Mesenchymal stem cell (in vitro differentiated cells and primary cell): ENCODE results near the gene PLVAP.
A peak's percentile ranks its signal among the peaks of the same experiment; 100 is the strongest.

Experiments used
- DNase-seq: peaks from one replicate; pipeline ENCODE4 v3.0.0-alpha.2; 2013
- H2AFZ ChIP-seq: one replicate; pipeline ENCODE4 v1.6.1; 2013; ENCODE audit warnings: low read depth, mild to moderate bottlenecking, control low read depth, inconsistent platforms, low read length, moderate library complexity
- H2AK5ac ChIP-seq: 2 replicates; pipeline ENCODE4 v1.6.1; 2013; ENCODE audit warnings: low read length, moderate library complexity, mild to moderate bottlenecking, inconsistent platforms; ENCODE audit not compliant: severe bottlenecking
- H2BK120ac ChIP-seq: one replicate; pipeline ENCODE4 v1.6.1; 2013; ENCODE audit warnings: low read depth, mild to moderate bottlenecking, inconsistent platforms, low read length, moderate library complexity
- H2BK12ac ChIP-seq, 2 experiments: one replicate each; pipeline ENCODE4 v1.6.1; 2013; ENCODE audit warnings: inconsistent platforms in 2 of 2, low read length in 2 of 2, mild to moderate bottlenecking in 2 of 2, moderate library complexity in 2 of 2, control low read depth in 1 of 2
- H2BK15ac ChIP-seq: one replicate; pipeline ENCODE4 v1.6.1; 2013; ENCODE audit warnings: mild to moderate bottlenecking, low read depth, inconsistent platforms; ENCODE audit not compliant: poor library complexity, severe bottlenecking
- H2BK5ac ChIP-seq: 2 replicates; pipeline ENCODE4 v1.6.1; 2013; ENCODE audit warnings: low read depth, mild to moderate bottlenecking, low read length, control low read depth, inconsistent platforms; ENCODE audit not compliant: poor library complexity, severe bottlenecking
- H3K14ac ChIP-seq, 2 experiments: one replicate each; pipeline ENCODE4 v1.6.1; 2013; ENCODE audit warnings: inconsistent platforms in 2 of 2, low read length in 2 of 2, control low read depth in 1 of 2, mild to moderate bottlenecking in 1 of 2, moderate library complexity in 1 of 2
- H3K18ac ChIP-seq, 2 experiments: one replicate each; pipeline ENCODE4 v1.6.1; 2013; ENCODE audit warnings: inconsistent platforms in 2 of 2, low read length in 2 of 2, control low read depth in 1 of 2, low read depth in 1 of 2, mild to moderate bottlenecking in 1 of 2
- H3K23ac ChIP-seq, 2 experiments: one replicate each; pipeline ENCODE4 v1.6.1; 2013; ENCODE audit warnings: inconsistent platforms in 2 of 2, low read length in 2 of 2, mild to moderate bottlenecking in 2 of 2, moderate library complexity in 2 of 2, control low read depth in 1 of 2
- H3K27ac ChIP-seq: 2 replicates; pipeline ENCODE4 v1.5.1; 2013; ENCODE audit warnings: mild to moderate bottlenecking, moderate library complexity, low read length, control low read depth, inconsistent platforms; ENCODE audit not compliant: poor library complexity, severe bottlenecking
- H3K27me3 ChIP-seq, 2 experiments: 2 replicates each; pipeline versions ENCODE4 v1.6.1 to v1.7.0; 2013; ENCODE audit warnings: low read length in 2 of 2, mild to moderate bottlenecking in 2 of 2, moderate library complexity in 2 of 2, control low read depth in 1 of 2, inconsistent platforms in 1 of 2; ENCODE audit not compliant: control insufficient read depth in 1 of 2, insufficient read depth in 1 of 2
- H3K36me3 ChIP-seq, 2 experiments: 2 replicates each; pipeline versions ENCODE4 v1.6.1 to v1.7.0; 2013; ENCODE audit warnings: low read length in 2 of 2, control low read depth in 1 of 2, inconsistent platforms in 1 of 2, low read depth in 1 of 2, mild to moderate bottlenecking in 1 of 2; ENCODE audit not compliant: insufficient read depth in 2 of 2, control insufficient read depth in 1 of 2
- H3K4ac ChIP-seq, 2 experiments: one replicate each; pipeline ENCODE4 v1.6.1; 2013; ENCODE audit warnings: inconsistent platforms in 2 of 2, low read length in 2 of 2, mild to moderate bottlenecking in 2 of 2, moderate library complexity in 2 of 2, control low read depth in 1 of 2, low read depth in 1 of 2
- H3K4me1 ChIP-seq: 2 replicates; pipeline ENCODE4 v1.6.1; 2013; ENCODE audit warnings: low read depth, low read length, control low read depth; ENCODE audit not compliant: control insufficient read depth, insufficient read depth
- H3K4me2 ChIP-seq: 2 replicates; pipeline ENCODE4 v1.6.1; 2013; ENCODE audit warnings: low read length, mild to moderate bottlenecking, inconsistent platforms; ENCODE audit not compliant: poor library complexity, severe bottlenecking
- H3K4me3 ChIP-seq, 2 experiments: 2 replicates each; pipeline versions ENCODE4 v1.5.1 to v1.7.0; 2013; ENCODE audit warnings: low read length in 2 of 2, mild to moderate bottlenecking in 2 of 2, control low read depth in 1 of 2, low read depth in 1 of 2; ENCODE audit not compliant: insufficient read depth in 1 of 2
- H3K79me1 ChIP-seq: replicated peaks from 2 replicates; pipeline ENCODE4 v1.6.1; 2013; ENCODE audit warnings: mild to moderate bottlenecking, control low read depth, low read length, inconsistent platforms; ENCODE audit not compliant: poor library complexity, severe bottlenecking
- H3K9ac ChIP-seq: 2 replicates; pipeline ENCODE4 v1.7.0; 2013; ENCODE audit warnings: mild to moderate bottlenecking, low read length, moderate library complexity
- H3K9me3 ChIP-seq: 2 replicates; pipeline ENCODE4 v1.7.0; 2013; ENCODE audit warnings: mild to moderate bottlenecking, low read length; ENCODE audit not compliant: control insufficient read depth
- H4K8ac ChIP-seq: one replicate; pipeline ENCODE4 v1.6.1; 2013; ENCODE audit warnings: inconsistent platforms, mild to moderate bottlenecking, low read length, moderate library complexity
- H4K91ac ChIP-seq: one replicate; pipeline ENCODE4 v1.6.1; 2013; ENCODE audit warnings: mild to moderate bottlenecking, low read length, inconsistent platforms
- WGBS: methylation state at CpG from one replicate; pipeline ENCODE4 v1.1.7; 2013; ENCODE audit warnings: mixed read lengths; 5-methylcytosine and 5-hydroxymethylcytosine counted together

The PLVAP gene

DNA sequence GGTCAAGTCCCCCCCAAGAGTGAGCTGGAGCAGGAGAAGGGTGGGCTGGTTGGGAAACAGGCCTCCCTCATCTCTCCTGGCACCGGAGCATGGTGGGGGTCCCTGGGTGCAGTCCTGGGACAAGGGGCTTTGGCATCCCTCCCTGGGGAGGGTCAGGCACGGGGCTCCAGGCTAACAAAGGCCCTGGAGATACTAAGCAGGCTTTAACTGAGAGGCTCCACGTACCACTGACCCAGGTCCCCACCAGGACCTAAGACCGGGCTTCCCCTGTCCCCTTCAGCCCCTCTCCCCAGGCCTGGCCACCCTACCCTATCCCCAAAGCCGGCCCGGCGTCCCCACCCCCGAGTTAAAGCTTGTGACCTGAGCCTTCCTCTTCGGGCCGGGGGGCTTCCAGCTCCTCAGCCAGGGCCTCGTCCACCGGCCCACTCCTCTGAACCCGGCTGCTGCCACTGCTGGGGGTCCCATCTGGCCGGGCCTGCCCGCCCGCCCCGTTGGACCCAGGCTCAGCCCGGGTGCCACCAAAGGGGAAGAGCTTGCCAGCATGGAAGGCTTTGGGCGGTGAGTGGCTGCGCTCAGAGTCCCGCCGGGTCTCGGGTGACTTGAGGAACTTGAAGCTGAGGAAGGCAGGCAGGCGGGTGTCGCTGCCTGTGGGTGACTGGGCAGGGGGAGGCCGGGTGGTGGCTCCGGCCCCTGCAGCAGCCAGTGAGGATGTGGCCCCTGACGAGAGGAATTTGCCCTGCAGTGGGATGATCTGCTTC is 52.6 kb downstream of the PLVAP start:
- Histone ChIP-seq H3K23ac (no peak overlapping the region), H2BK120ac (no peak overlapping the region), H2BK12ac (no peak overlapping the region), H2BK5ac (no peak overlapping the region), H3K4ac (no peak overlapping the region), H4K91ac (no peak overlapping the region), H3K4me3 (no peak overlapping the region), H2AFZ (no peak overlapping the region), H3K27ac (no peak overlapping the region), H3K4me1 (peaks cover 35% of the 10 kb centered on the region), H3K36me3 (peaks cover 31 to 62% of the 10 kb centered on the region in 2 experiments), H3K9ac (no peak overlapping the region), H3K4me2 (no peak overlapping the region), H2AK5ac (no peak overlapping the region), H3K27me3 (no peaks in the 10 kb centered on the region), H3K14ac (no peak overlapping the region), H3K18ac (no peak overlapping the region), H3K9me3 (no peaks in the 10 kb centered on the region), H3K79me1 (peaks cover 20% of the 10 kb centered on the region), H2BK15ac (no peak overlapping the region), H4K8ac (no peak overlapping the region)
- no peak for DNase-seq
- 97% methylated on average over 28 of the region's 28 CpGs for WGBS

DNA sequence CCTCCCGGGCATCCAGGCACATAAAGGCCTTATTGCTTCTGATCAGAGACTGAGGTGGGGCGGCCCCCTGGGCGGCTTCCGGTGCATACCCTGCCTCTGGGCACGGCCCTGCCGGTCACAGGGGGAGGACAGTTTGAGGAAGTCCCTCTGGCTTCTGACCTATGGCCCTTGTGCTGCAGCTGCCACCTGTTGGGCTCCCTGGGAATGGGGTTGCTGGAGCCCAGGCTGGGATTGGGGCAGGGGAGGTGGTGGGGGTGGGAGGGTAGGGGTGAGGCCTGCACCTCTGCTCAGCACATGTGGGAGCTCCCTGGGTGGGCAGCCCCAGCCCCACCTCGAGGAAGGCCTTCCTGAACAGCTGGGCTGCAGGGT is 53.2 kb downstream of the PLVAP start:
- 84% methylated on average over 7 of the region's 7 CpGs for WGBS
- H3K23ac ChIP-seq = no peak overlapping the region

DNA sequence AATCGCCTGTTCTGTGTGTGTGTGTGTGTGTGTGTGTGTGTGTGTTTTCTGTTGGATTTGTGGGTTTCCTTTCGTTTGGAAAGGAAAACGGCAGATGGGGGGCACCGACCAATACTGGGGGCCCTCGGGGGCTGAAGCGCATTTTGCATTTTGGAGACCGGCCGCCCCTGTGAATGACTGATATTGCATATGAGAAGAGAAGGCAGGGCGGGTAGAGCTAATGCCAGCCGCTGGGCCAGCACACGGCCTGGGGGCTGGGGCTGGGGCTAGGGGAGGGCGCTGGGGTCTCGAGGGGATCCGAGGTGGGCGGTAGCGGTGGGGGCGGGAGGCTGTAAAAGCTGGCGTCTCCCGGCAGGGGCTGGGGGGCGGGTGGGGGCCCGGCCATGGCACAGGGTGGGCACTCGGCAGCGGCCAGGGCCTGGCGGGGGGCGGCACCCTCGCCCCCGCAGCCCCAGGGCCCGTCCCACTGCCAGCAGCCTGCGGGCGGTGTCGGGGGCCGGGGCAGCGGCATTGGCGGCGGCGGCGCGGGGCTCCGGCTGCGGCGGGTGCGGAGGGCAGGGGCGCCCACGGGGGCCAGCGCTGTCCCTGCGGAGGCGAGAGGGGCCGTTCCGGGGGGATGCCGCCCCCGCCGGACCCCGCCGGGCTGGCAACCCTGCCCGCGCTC is 53.7 kb downstream of the PLVAP start:
- H3K4me1 ChIP-seq = peaks cover 26% of the 10 kb centered on the region
- no peak overlapping the region for H3K18ac ChIP-seq
- H3K79me1 ChIP-seq = peaks cover 25% of the 10 kb centered on the region
- H3K23ac ChIP-seq = no peak overlapping the region
- no peak overlapping the region for H2BK12ac ChIP-seq
- peaks cover 36 to 66% of the 10 kb centered on the region in 2 experiments for H3K36me3 ChIP-seq
- no peak overlapping the region for H3K27ac ChIP-seq
- no peak overlapping the region for H3K4ac ChIP-seq
- no peak overlapping the region for H2AK5ac ChIP-seq
- WGBS = 97% methylated on average over 46 of the region's 56 CpGs
- H2AFZ ChIP-seq = no peak overlapping the region
- no peak overlapping the region for H3K4me3 ChIP-seq
- H4K91ac ChIP-seq = no peak overlapping the region
- H3K14ac ChIP-seq = no peak overlapping the region
- H2BK15ac ChIP-seq = no peak overlapping the region
- no peak overlapping the region for H4K8ac ChIP-seq
- H3K9ac ChIP-seq = no peak overlapping the region
- no peaks in the 10 kb centered on the region for H3K27me3 ChIP-seq
- H2BK120ac ChIP-seq = no peak overlapping the region
- no peak for DNase-seq
- no peak overlapping the region for H3K4me2 ChIP-seq
- no peak overlapping the region for H2BK5ac ChIP-seq
- H3K9me3 ChIP-seq = no peaks in the 10 kb centered on the region

More for the DNA sequence above, 53.2 kb downstream of the PLVAP start:
- peaks cover 34 to 62% of the 10 kb centered on the region in 2 experiments for H3K36me3 ChIP-seq
- H3K79me1 ChIP-seq = peaks cover 22% of the 10 kb centered on the region
- peaks cover 30% of the 10 kb centered on the region for H3K4me1 ChIP-seq
- H3K18ac ChIP-seq = no peak overlapping the region
- DNase-seq = no peak
- no peak overlapping the region for H3K14ac ChIP-seq
- H3K9ac ChIP-seq = no peak overlapping the region
- H4K8ac ChIP-seq = no peak overlapping the region
- H2BK12ac ChIP-seq = no peak overlapping the region
- H2AFZ ChIP-seq = no peak overlapping the region
- no peak overlapping the region for H4K91ac ChIP-seq
- no peak overlapping the region for H3K27ac ChIP-seq
- H2BK120ac ChIP-seq = no peak overlapping the region
- no peaks in the 10 kb centered on the region for H3K9me3 ChIP-seq
- no peak overlapping the region for H3K4me3 ChIP-seq
- no peak overlapping the region for H2BK15ac ChIP-seq
- H3K4me2 ChIP-seq = no peak overlapping the region
- no peak overlapping the region for H2AK5ac ChIP-seq
- no peaks in the 10 kb centered on the region for H3K27me3 ChIP-seq
- no peak overlapping the region for H2BK5ac ChIP-seq
- no peak overlapping the region for H3K4ac ChIP-seq

DNA sequence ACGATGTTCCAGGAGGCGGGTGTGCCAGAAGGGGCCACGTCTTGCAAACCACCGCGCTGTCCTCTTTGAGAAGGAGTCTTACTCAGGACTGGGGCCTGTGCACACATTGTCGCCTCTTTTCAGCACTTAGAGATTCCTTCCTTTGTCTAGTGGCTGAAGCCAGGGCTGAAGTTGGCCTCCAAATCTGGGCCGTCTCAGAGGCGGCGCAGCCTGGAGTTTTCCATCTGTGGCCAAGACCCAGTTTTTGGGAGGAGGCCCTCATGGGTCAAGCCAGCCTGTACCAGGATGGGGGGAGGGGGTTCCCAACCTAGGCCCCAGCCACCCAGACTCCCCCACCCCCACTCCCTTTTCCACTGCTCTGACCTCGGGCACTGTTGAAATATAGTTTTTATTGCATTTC is 54.3 kb downstream of the PLVAP start:
- H2AFZ ChIP-seq = no peak overlapping the region
- no peak overlapping the region for H4K8ac ChIP-seq
- H2BK12ac ChIP-seq = no peak overlapping the region
- H3K18ac ChIP-seq = no peak overlapping the region
- peaks cover 21% of the 10 kb centered on the region for H3K4me1 ChIP-seq
- no peak overlapping the region for H4K91ac ChIP-seq
- peak overlapping the region; percentile 17 for H3K9ac ChIP-seq
- no peak overlapping the region for H3K27ac ChIP-seq
- 93% methylated on average over 6 of the region's 10 CpGs for WGBS
- peaks cover 36 to 70% of the 10 kb centered on the region in 2 experiments for H3K36me3 ChIP-seq
- H3K4me3 ChIP-seq = no peak overlapping the region
- H3K14ac ChIP-seq = no peak overlapping the region
- peaks cover 26% of the 10 kb centered on the region for H3K79me1 ChIP-seq
- no peak overlapping the region for H3K4ac ChIP-seq
- H2BK5ac ChIP-seq = no peak overlapping the region
- no peak for DNase-seq
- H3K9me3 ChIP-seq = no peaks in the 10 kb centered on the region
- no peak overlapping the region for H2AK5ac ChIP-seq
- no peaks in the 10 kb centered on the region for H3K27me3 ChIP-seq
- no peak overlapping the region for H3K4me2 ChIP-seq
- H2BK15ac ChIP-seq = no peak overlapping the region
- H3K23ac ChIP-seq = no peak overlapping the region
- no peak overlapping the region for H2BK120ac ChIP-seq
